Measurements from ENCODE around the gene RITA1. TPM values are rescaled to one million over a fixed set of nuclear protein-coding genes. Genes with fewer than 3 reads are reported as not detected.
"Not testable (repeated sequence)": the region's sequence is repeated elsewhere in the genome, so short reads cannot be mapped to it uniquely, and the experiment has no call there.

Gene RITA1
- polyA plus RNA-seq, 10 donors = 6.9 to 11.0 (median 9.1) TPM

- no peak for DNase-seq
Measured at GRCh38 chr12:113202300-113203075, 17.0 kb downstream of the RITA1 start.

GRCh38 chr12:113203852-113204760 is 18.6 kb downstream of the RITA1 start:
- DNase-seq = no peak

- no peak for DNase-seq
Measured at GRCh38 chr12:113204804-113205203, 19.3 kb downstream of the RITA1 start.

- DNase-seq = not testable (repeated sequence)
Measured at GRCh38 chr12:113206802-113207201, 21.3 kb downstream of the RITA1 start.

- DNase-seq = no peak
Measured at GRCh38 chr12:113207613-113208040, 22.1 kb downstream of the RITA1 start.

GRCh38 chr12:113208041-113208934 is 22.8 kb downstream of the RITA1 start:
- DNase-seq = peak in 1 of 3 donors; percentile 59

GRCh38 chr12:113211160-113211559 is 25.6 kb downstream of the RITA1 start:
- no peak for DNase-seq

GRCh38 chr12:113214895-113215400 is 29.4 kb downstream of the RITA1 start:
- DNase-seq = peak; percentile 41 to 88 (median 64)

GRCh38 chr12:113216027-113216426 is 30.5 kb downstream of the RITA1 start:
- DNase-seq = no peak

GRCh38 chr12:113220593-113221180 is 35.2 kb downstream of the RITA1 start:
- no peak for DNase-seq

- peak; percentile 100 for DNase-seq
Measured at GRCh38 chr12:113221181-113221996, 35.9 kb downstream of the RITA1 start, which contains the start of gene TPCN1. Gene TPCN1, plus strand, starts transcription at chr12:113221464. Its CDS starts 5,389 bp downstream, at chr12:113226853.

- DNase-seq = no peak
Measured at GRCh38 chr12:113221997-113222729, 36.6 kb downstream of the RITA1 start.

GRCh38 chr12:113222730-113223531 is 37.4 kb downstream of the RITA1 start:
- peak; percentile 77 to 89 (median 78) for DNase-seq

GRCh38 chr12:113224955-113225354 is 39.4 kb downstream of the RITA1 start:
- DNase-seq = no peak

- DNase-seq = no peak
Measured at GRCh38 chr12:113226696-113227568, 41.4 kb downstream of the RITA1 start.

- DNase-seq = no peak
Measured at GRCh38 chr12:113227686-113228391, 42.3 kb downstream of the RITA1 start.

All from muscle of back (tissue), 11 donors.